HG02884 (cell line): ENCODE results near the gene NDRG2.
"Not testable (repeated sequence)": the region's sequence is repeated elsewhere in the genome, so short reads cannot be mapped to it uniquely, and the experiment has no call there.

Experiments used
- ATAC-seq: cut with Tn5 transposase; IDR thresholded peaks from one replicate; pipeline ENCODE4 v1.9.1; 2021; ENCODE audit warnings: mild to moderate bottlenecking, moderate library complexity; ENCODE audit not compliant: unreplicated experiment

NDRG2 gene

DNA sequence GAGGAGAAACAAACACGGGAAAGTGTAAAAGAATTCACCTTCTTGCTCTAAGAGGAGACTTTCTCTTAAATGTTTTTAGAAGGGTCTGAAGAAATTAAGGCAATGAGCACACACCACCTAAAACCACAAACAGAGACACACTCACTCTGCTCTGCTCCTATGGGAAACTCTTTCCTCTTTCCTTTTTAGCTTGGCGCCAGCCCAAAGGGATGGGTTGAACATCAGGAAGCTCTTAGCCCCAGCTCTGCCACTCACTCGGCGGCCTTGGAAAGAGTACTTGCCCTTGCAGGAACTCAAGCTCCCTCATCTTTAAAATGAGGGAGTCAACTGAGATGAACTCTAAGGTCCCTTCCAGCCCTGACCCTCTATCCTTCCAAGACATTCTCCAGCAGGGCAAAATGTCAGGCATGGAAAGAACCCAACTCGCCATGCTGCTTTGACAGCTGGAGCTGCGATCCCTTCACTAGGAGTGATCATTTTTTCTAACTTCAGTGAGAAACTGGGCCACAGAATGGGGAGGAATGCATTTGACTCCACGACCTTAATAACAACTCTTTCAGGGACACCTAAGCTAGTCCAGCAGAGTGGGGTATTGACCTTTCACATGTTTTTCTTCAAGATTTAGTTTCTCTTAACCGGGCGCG, 31.8 kb upstream of the NDRG2 start:
- ATAC-seq: no peak

DNA sequence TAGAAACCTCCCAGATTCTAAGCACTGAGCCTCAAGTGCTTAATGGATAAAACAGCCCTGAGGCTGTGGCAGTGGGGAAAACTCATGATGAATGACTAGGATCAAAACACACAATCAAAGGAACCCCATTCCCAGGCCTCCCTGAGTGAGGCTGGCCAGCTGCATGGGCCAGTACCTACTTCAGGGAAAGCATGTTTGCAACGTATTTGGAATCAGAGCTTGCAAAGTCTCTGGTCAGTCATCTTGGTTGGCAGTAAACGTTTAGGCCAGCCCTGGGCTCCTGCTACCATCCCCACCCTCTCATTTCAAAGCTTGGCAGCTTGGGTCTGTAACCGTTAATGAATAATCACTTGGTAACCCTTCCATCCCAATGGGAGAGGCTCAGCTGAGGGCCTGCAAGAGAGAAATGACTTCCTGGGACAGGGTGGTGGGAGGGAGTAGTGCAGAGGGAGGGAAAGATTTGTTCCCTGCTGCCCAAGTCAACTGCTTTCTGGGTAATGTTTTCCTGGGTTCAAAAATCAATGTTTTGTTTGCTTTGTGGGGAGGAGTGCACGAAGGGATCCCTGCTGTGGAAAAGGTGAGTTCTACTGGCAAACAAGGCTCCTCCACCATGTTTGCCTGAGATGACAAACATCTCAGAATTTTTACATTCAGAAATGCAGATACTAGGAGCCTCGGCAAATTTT, 30.7 kb upstream of the NDRG2 start:
- no peak for ATAC-seq

DNA sequence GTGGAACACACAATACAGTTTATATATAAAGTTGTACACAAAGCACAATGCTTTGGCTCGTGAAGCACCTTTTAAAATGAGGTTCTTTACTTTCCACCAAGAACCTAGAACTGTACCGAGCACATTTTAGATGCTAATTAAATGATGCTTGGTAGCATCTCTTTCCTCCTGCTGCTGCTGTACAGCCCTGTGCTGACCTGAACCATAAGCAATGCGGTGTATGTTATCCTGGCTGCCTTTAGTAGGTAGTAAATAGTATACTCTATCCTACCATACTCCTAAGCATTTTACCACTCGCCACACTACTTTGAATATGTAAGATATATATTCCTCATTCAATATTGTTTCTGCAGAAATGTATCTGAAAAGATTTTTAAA, 29.9 kb upstream of the NDRG2 start:
- no peak for ATAC-seq

DNA sequence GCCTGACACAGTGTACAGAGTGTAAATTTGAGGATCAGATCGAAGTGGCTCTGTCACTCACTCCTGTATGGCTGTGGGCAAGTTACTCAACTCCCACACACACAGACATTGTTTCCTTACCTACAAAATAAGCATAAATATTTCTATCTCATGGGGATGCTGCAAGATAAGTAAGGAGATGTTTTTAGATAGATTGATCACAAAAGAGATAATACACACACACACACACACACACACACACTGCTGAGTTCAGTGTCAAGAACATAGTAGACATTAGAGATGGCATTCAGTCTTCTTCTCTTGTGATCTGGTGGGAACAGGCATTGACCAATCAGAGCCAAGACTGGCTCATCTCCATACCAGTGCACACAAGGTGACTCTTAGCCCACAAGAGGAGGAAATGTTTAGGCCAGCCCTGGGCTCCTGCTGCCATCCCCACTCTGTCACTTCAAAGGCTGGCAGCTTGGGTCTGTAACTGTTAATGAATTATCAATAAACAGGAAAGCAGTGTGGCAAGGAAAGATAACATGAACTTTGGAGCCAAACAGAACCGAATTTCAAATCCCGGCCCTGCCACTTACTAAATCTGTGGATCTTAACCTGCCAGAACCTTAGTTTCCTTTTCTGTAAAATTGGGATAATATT, 29.4 kb upstream of the NDRG2 start:
- ATAC-seq: no peak

DNA sequence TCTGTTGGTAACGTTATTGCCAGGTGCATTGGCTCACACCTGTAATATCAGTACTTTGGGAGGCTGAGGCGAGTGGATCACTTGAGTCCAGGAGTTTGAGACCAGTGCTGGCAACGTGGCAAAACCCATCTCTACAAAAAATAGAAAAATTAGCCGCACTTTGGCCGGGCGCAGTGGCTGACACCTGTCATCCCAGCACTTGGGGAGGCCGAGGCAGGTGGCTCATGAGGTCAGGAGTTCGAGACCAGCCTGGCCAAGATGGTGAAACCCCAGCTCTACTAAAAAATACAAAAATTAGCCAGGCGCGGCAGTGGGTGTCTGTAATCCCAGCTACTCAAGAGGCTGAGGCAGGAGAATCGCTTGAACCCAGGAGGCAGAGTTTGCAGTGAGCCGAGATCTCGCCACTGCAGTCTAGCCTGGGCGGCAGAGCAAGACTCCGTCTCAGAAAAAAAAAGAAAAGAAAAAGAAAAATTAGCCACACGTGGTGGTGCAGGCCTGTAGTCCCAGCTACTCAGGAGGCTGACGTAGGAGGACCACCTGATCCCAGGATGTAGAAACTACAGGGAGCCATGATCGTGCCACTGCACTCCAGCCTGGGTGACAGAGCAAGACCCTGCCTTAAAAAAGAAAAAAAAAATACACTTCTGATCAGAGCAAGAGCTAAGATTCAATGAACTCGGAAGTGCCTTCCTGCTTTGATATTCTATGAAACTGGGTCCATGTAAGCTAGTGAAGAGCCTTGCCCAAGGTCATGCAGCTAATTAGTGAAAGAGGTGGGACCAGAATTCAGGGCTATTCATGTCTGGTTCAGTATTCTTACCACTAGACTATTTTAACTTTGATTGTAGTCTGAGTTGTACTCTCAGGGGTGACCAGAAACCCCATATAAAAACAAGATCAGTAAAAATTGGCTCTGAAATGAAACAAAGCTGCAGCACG, 28.6 kb upstream of the NDRG2 start:
- no peak for ATAC-seq

DNA sequence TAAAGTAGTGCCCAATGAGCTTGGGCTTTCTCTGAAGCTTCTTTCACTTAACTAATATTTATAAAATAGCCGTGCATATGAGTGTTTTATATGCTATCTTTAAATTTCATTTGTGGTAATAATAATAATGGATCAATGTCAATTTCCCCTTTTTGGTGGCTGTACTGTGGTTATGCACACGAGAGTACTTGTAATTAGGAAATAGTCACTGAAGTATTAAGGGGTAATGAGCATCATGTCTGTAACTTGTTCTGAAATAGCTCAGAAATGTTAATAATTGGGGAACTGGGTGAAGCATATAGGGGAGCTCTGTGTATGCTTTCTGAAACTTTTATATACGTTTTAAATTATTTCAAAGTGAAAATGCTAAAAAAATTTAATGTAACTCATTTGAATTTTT, 25.7 kb upstream of the NDRG2 start:
- ATAC-seq: no peak

DNA sequence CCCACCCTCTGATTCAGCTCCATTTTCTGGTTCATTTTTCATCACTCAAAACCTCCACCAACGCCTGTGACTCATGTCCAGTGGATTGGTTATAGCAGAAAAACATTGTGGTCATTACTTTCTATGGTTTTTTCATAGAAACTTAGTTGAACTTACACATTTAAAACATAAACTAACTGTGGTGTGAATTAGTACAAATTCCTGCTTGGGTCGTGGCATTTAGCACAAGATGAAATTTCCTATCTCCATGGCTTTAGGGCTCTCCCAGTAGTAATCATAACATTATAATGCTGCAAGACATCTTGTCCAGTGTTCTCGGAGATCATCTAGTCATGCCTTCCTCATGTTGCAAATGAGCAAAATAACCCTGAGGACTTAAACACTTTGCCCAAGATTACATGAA, 24.4 kb upstream of the NDRG2 start:
- no peak for ATAC-seq

DNA sequence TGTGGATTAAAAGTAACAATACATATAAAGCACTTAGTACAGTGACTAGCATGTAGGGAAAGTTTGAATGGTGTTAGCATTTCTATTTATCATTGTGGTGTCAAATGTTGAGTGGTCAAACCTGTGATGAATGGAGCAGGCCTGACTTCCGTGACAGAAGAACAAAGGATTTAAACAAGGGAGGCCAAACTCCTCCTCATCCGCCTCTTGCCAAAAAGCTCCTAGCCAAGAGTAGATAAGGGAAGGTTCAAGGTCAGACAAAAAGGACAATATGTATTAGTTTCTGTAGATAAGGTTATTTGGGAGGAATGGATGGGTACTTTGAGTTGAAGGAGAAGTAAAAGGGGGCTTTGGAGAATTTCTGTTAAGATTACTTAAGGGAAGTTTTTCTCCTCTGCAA, 23.8 kb upstream of the NDRG2 start:
- ATAC-seq: no peak

DNA sequence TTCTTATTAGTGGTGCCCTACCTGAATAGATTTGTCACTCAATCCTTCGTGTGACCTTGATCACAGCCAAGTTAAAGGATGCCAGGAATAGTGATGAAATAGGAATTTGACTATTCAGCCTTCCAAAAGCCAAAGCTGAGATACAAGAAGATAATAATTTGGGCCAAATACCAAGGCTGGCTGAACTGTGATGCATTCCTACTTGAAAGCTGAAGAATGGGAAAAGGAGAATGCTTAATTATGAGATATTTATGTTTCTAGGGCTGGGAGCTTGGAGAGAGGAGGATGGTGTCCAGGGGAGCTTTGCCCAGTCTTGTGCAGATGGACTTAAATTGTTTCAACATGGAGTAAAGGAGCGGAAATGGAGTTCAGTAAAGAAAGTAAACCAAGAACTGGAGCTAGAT, 22.5 kb upstream of the NDRG2 start:
- ATAC-seq: no peak

DNA sequence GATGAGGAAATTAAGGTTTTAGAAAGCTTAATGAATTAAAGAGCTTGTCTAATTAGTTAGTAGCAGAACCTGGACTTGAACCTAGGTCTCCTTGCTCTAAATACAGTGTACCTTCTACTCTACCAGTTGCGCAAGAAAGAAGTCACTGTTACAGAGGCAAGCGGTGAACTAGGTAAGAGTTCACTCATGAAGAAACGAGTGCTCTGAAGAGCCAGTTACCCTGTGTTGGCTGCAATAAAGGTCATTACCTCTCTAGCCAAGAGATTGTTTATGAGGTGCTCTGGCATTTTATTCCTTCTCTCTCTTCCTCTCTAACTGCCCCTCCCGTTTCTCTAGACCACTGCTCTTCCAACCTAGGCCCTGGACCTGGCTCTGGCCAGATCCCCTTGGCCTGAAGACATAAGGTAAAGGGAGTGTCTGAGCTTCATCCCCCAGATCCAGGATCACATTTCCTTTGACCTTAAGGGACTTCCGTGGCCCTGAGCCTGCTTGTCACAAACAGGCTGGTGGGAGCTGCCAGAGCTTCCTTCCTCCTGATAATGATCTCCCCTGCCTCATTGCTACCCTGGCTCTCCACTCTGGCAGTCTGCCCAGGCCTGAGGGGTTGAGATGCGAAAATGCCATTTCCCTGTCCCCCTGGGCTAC, 19.2 kb upstream of the NDRG2 start:
- ATAC-seq: no peak

DNA sequence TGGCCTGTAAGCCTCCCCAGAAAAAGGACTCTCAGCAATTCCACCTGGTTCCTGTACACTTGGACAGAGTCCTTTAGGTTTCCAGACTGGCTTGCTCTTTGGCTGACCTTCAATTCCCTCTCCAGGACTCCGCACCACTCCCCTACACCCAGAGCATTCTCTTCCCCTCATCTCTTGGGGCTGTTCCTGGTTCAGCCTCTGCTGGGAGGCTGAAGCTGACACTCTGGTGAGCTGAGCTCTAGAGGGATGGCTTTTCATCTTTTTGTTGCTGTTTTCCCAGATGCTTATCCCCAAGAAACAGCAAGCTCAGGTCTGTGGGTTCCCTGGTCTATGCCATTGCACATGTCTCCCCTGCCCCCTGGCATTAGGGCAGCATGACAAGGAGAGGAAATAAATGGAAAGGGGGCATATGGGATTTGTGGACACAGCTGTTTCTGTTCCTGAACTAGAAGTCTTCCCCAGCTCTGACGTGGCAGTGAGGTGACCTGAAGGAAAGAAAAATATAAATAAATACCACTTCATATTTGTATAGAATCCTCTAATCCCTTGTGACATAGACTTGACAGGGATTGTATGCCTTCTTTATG, 18.6 kb upstream of the NDRG2 start:
- no peak for ATAC-seq

DNA sequence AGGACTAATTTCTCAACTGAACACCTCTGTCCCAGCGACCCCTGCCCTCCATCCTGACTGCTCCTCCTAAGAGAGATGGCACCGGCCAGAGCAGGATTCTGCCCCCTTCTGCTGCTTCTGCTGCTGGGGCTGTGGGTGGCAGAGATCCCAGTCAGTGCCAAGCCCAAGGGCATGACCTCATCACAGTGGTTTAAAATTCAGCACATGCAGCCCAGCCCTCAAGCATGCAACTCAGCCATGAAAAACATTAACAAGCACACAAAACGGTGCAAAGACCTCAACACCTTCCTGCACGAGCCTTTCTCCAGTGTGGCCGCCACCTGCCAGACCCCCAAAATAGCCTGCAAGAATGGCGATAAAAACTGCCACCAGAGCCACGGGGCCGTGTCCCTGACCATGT, 18.1 kb upstream of the NDRG2 start:
- no peak for ATAC-seq

DNA sequence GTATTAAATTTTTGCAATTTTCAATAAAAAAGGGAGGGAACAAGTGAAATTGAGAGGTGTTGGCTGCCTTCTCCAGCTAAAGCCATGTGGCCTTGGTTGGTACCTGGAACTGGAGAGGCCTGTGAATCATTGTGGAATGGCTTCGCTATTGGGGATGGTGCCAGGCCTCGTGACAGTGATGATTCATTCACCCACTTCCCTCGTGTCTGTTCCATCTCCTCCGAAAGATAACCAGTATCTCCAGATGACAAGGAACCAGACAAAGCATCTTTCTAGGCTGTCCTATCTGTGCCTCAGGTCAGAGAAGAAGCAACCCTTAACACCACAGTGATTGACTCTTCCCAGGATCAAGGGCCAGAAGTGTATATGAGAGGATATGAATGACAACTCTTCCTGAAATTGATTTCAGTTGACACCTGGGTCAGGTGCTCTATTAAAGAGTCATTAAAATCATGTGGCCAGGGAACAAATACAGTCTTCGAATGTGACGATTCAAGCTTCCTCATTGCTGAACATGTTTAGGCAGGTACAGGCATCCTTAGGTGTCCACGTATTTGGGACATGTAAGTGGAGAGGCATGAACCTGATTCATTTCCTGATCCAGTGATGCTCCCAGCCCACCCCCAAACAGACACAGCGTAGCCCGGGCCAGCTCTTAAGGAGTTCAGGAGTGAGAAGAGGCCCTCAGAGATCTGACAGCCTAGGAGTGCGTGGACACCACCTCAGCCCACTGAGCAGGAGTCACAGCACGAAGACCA, 17.0 kb upstream of the NDRG2 start, which contains the start of gene RNASE7:
TSS of gene RNASE7 (plus strand) at position 687 of the 758 bp plus-strand sequence. CDS start 631 bp downstream, outside the sequence.
- no peak for ATAC-seq

DNA sequence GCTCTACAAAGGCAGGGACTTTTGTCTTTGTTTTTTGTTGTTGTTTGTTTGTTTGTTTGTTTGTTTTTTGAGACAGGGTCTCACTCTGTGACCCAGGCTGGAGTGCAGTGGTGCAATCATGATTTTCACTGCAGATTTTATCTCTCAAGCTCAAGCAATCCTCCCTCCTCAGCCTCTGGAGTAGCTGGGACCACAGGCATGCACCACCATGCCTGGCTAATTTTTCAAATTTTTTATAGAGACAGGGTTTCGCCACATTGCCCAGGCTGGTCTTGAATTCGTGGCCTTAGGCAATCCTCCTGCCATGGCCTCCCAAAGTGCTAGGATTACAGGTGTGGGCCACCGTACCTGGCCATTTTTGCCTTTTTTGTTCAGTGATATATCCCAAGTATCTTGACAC, 16.1 kb upstream of the NDRG2 start:
- not testable (repeated sequence) for ATAC-seq

DNA sequence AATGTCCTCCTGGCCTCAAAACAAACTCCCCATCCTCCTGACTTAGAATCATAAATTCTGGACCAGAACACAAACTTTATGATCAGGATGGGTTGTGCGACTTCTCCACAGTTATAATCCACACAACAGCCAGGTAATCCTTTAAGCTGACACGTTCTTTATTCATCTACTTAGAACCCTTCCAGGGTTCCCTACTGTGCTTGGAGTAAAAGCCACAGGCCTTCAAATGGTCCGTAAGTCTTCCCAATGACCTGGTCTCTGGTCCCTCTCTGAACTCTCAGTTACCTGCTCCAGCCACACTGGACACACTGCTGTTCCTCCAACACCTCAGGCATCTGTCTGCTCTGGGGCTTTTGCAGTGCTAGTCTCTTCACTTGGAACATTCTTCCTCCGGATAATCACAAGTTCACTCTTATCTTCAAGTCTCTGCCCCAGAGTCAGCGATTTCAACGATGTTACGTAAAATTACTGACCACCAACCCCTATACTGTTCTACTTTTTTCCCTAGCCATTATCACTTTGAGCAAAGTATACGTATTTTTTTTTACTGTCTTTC, 15.6 kb upstream of the NDRG2 start:
- no peak for ATAC-seq

DNA sequence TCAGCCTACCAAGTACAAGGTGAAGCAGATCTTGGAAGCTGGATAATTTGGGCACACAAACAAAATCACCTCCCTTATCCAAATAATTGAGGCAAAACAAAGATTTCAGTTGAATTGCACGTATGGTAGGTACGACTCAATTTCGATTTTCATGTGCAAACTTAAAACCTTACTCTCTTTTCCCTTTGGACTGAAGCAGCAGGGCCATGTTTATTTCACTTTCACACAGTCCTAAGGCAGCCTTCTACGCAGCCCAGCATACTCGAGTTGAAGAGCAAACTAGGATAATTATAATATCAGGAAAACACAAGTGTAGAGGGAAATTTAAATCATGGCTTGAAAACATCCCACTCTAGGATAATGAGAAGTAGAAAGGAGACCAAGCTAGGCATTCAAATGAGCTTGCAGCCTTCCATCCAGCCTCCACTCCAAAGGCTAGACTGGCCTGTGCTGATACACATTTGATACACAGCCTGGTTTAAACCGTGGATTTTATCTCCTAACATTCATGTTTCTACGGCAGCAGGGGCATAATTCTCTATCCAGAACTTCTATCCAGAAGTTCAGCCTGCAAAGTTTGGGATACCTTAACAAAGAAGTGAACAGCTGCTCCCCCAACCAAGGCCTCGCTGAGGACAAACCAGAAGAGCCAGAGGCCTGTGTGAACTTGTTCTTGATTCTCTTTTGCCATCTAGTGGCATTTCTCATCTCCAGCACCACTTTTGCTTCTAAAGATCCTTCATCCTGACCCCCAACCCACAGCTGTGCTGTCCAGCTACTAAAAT, 14.9 kb upstream of the NDRG2 start:
- ATAC-seq: no peak

DNA sequence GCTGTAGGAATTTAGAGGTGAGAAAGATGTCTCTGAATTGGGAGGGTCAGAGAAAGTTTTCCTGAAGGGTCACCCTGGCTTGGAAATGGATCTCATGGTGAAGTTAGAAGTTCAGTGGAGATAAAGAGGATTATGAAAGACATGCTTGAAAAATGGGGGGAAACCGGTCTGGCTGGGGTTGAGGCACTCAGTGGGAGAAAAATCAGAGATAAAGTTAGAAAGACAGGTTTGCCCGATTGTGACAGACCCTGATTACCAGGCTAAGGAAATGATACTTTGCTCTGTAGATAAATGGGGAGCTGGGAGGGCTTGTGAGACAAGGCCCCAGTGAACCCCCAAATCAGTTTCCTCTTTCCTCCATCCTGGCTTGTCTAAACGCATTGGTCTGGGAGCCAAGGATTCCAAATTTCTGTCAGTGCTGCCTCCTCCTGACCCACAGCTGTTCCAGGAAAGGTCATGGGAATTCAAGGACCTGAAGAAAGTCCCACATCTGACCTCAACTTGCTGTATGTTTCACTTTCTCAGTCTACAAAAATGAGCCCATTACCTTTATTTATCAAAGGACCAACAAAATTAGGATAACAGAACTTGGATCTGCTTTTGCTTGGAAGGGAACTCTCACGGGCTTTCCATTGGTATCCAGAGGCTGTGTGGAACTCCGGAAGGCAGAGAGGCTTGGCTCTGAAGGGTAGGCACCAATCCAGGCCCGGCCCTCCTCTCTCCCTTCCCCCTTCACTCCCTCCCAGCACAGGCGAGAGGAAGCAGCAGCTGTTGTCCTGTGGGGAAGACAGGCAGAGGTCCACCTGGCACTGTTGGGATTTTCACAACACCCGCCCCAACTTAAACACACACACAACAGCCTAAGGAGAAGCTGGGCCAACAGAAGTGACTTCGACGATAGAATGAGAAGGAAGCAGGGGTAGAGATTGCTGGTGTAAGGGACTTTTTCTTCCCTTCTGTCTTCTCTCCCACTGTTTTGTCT, 13.9 kb upstream of the NDRG2 start:
- no peak for ATAC-seq
